Parathyroid adenoma (tissue), 2 donors: Measurements from ENCODE around the gene PLPPR1.
"Not testable (repeated sequence)": the region's sequence is repeated elsewhere in the genome, so short reads cannot be mapped to it uniquely, and the experiment has no call there.

Experiments used
- H2AFZ ChIP-seq: fragments of 300-600 bp; sonication (generic); one replicate; pipeline ENCODE4 v1.7.0; 2017; ENCODE audit warnings: antibody characterized with exemption, mild to moderate bottlenecking
- H3K27ac ChIP-seq: fragments of 300-600 bp; sonication (generic); one replicate; pipeline ENCODE4 v1.7.0; 2017
- H3K27me3 ChIP-seq: fragments of 300-600 bp; sonication (generic); one replicate; pipeline ENCODE4 v1.7.0; 2017; ENCODE audit warnings: low read length; ENCODE audit not compliant: control insufficient read depth, insufficient read depth
- H3K36me3 ChIP-seq: fragments of 300-600 bp; sonication (generic); one replicate; pipeline ENCODE4 v1.7.0; 2017; ENCODE audit warnings: low read length; ENCODE audit not compliant: control insufficient read depth, insufficient read depth
- H3K4me1 ChIP-seq: fragments of 300-600 bp; sonication (generic); one replicate; pipeline ENCODE4 v1.7.0; 2017; ENCODE audit warnings: control low read depth
- H3K4me2 ChIP-seq: fragments of 300-600 bp; sonication (generic); one replicate; pipeline ENCODE4 v1.7.0; 2017; ENCODE audit warnings: low read length
- H3K4me3 ChIP-seq: fragments of 300-600 bp; sonication (generic); one replicate; pipeline ENCODE4 v1.7.0; 2017; ENCODE audit warnings: low read depth, low read length
- H3K79me2 ChIP-seq: fragments of 300-600 bp; sonication (generic); one replicate; pipeline ENCODE4 v1.7.0; 2017; ENCODE audit warnings: control low read depth
- H3K9ac ChIP-seq: fragments of 300-600 bp; sonication (generic); one replicate; pipeline ENCODE4 v1.7.0; 2017; ENCODE audit warnings: mild to moderate bottlenecking
- H3K9me3 ChIP-seq: fragments of 300-600 bp; sonication (generic); one replicate; pipeline ENCODE4 v1.7.0; 2017; ENCODE audit warnings: low read length; ENCODE audit not compliant: control insufficient read depth
- TF ChIP-seq, protein P1 (sequence below): fragments of 300-600 bp; sonication (generic); IDR thresholded peaks from one replicate; pipeline ENCODE4 v1.7.0; 2017; ENCODE audit warnings: antibody characterized with exemption, mild to moderate bottlenecking
- donor health status: primary hyperparathyroidism.

Gene PLPPR1

DNA sequence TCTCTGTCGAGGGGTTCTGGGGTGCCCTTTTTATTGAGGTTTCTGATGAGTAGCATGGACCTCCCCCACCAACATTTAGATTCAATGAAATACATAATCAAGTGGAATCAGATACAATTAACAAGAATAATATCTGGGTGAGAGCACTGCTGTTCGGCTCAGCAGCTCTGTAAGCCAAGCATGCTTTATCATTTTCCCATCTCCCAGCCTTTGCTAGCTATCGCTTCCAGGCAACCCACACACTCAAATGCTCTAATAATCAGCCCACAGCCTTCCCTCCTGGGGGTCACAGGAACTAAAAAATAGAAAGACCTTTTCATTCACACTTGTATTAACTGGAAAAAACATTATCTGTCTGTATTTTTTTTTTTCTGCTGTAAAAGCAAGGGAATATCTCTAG, 8.9 kb downstream of the PLPPR1 start:
- Histone ChIP-seq H3K4me1 (no peaks in the 10 kb centered on the region), H3K79me2 (no peaks in the 10 kb centered on the region), H3K9me3 (no peaks in the 10 kb centered on the region), H3K36me3 (no peaks in the 10 kb centered on the region), H3K4me2 (no peak overlapping the region), H2AFZ (no peak overlapping the region), H3K27ac (no peak overlapping the region), H3K9ac (no peak overlapping the region), H3K4me3 (no peak overlapping the region), H3K27me3 (no peaks in the 10 kb centered on the region)
- TF ChIP-seq, protein P1, sequence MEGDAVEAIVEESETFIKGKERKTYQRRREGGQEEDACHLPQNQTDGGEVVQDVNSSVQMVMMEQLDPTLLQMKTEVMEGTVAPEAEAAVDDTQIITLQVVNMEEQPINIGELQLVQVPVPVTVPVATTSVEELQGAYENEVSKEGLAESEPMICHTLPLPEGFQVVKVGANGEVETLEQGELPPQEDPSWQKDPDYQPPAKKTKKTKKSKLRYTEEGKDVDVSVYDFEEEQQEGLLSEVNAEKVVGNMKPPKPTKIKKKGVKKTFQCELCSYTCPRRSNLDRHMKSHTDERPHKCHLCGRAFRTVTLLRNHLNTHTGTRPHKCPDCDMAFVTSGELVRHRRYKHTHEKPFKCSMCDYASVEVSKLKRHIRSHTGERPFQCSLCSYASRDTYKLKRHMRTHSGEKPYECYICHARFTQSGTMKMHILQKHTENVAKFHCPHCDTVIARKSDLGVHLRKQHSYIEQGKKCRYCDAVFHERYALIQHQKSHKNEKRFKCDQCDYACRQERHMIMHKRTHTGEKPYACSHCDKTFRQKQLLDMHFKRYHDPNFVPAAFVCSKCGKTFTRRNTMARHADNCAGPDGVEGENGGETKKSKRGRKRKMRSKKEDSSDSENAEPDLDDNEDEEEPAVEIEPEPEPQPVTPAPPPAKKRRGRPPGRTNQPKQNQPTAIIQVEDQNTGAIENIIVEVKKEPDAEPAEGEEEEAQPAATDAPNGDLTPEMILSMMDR = no peak

DNA sequence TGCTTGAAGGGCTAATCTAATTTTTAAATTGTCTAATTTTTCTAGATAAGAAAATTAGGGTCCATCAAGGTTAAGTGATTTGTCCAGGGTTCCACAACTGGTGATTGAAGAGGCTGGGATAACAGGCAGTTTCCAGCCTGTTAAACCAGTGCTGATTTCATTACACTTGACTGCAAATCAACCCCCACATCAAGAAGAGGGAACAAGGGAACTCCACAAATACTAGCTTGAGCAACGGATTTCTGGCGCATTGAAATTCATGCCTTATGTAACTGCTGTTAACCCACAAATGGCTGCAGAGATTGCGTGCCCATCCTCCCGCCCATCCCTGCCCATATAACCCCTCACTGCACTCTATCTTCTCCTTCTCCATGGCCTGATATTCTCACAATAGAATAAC, 10.0 kb downstream of the PLPPR1 start:
- Histone ChIP-seq H3K9ac (no peak overlapping the region), H3K4me2 (no peak overlapping the region), H3K27ac (no peak overlapping the region), H3K4me1 (no peaks in the 10 kb centered on the region), H3K4me3 (no peak overlapping the region), H3K27me3 (no peaks in the 10 kb centered on the region), H3K79me2 (no peaks in the 10 kb centered on the region), H3K36me3 (no peaks in the 10 kb centered on the region), H2AFZ (no peak overlapping the region), H3K9me3 (no peaks in the 10 kb centered on the region)
- TF ChIP-seq, protein P1 = no peak

DNA sequence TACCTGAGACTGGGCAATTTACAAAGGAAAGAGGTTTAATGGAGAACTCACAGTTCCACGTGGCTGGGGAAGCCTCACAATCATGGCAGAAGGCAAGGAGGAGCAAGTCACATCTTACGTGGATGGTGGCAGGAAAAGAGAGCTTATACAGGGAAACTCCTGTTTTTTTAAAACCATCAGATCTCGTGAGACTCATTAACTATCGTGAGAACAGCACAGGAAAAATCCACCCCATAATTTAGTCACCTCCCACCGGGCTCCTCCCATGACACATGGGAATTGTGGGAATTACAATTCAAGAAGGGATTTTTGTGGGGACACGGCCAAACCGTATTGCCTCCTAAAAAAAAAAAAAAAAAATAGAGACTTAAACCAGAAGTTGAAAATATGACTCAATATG, 11.1 kb downstream of the PLPPR1 start:
- H3K36me3 ChIP-seq, H3K9me3 ChIP-seq, H3K27me3 ChIP-seq, H3K27ac ChIP-seq, H3K4me1 ChIP-seq, H3K4me2 ChIP-seq, H3K4me3 ChIP-seq, H3K79me2 ChIP-seq, H2AFZ ChIP-seq, H3K9ac ChIP-seq: not testable (repeated sequence)

DNA sequence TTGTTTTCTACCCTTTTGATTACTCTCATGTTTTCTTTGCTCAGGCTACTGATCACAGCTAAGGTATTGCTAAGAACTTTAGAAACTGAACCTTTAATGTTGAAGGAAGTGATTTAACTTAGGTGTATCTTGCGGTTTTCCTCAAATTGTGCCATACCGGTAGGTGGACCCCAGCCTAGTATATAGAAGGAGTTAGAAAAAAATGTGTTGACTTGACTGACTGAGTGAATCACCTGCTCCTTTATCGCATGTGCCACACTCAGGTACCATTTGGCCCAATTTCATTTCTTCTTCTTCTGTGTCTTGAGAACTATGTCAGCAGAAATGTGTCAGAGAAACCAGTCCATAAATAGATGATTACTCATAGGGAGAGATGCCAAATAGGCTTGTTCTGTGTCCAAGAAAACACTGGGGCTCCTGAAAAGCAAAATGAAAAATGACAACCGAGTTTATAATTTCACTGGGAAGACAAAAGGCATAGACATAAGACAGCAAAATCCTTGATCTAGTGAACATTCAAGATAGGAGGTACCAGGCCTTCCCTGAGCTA, 19.4 kb downstream of the PLPPR1 start:
- H3K27me3 ChIP-seq = no peaks in the 10 kb centered on the region

DNA sequence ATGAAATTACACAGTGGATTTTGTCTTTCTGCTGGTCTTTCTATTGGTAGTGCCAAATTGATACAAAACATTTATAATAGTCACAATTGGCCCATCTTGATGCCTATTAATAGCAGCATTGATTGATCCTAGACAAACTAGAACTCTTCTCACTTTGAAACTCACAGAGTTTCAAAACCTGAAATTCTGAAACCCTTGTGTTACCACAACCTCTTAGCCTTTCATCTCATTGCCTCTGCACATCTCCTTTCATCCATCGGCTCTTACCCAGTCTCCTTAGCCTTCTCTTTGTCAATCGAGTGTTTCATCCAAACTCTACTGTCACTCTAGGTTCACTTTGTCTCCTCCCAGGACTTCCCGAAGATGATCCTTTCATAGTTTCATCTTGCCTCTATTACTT, 22.1 kb downstream of the PLPPR1 start:
- no peak overlapping the region for H3K4me2 ChIP-seq
- H3K9ac ChIP-seq = no peak overlapping the region
- TF ChIP-seq, protein P1 = no peak
- H3K27me3 ChIP-seq = no peaks in the 10 kb centered on the region
- H3K27ac ChIP-seq = no peak overlapping the region
- H3K36me3 ChIP-seq = no peaks in the 10 kb centered on the region
- no peak overlapping the region for H2AFZ ChIP-seq
- no peaks in the 10 kb centered on the region for H3K9me3 ChIP-seq
- no peak overlapping the region for H3K4me3 ChIP-seq
- H3K4me1 ChIP-seq = no peaks in the 10 kb centered on the region
- H3K79me2 ChIP-seq = no peaks in the 10 kb centered on the region

More for the DNA sequence above, 19.4 kb downstream of the PLPPR1 start:
- Histone ChIP-seq H3K4me3 (no peak overlapping the region), H3K79me2 (no peaks in the 10 kb centered on the region), H3K4me2 (no peak overlapping the region), H3K9me3 (no peaks in the 10 kb centered on the region), H3K4me1 (no peaks in the 10 kb centered on the region), H3K9ac (no peak overlapping the region), H3K36me3 (no peaks in the 10 kb centered on the region), H3K27ac (no peak overlapping the region), H2AFZ (no peak overlapping the region)
- TF ChIP-seq, protein P1 = no peak
